Effector CD8-positive, alpha-beta T cell (primary cell): Measurements from ENCODE around the gene THSD4.
"Not testable (repeated sequence)": the region's sequence is repeated elsewhere in the genome, so short reads cannot be mapped to it uniquely, and the experiment has no call there.

Source experiments
- DNase-seq: peaks from one replicate; lab custom pipeline; 2025; lab: John Stamatoyannopoulos, UW

THSD4 gene

GRCh38 chr15:71121442-71121841 is 6.2 kb downstream of the THSD4 start:
- DNase-seq: no peak

GRCh38 chr15:71124937-71125790 is 9.9 kb downstream of the THSD4 start:
- no peak for DNase-seq

- no peak for DNase-seq
These were observed 10.7 kb downstream of the THSD4 start for GRCh38 chr15:71125831-71126450.

- DNase-seq: no peak
These were observed 11.8 kb downstream of the THSD4 start for GRCh38 chr15:71127083-71127482.

GRCh38 chr15:71128159-71128558 is 12.9 kb downstream of the THSD4 start:
- not testable (repeated sequence) for DNase-seq

- DNase-seq: no peak
These were observed 13.8 kb downstream of the THSD4 start for GRCh38 chr15:71128939-71129562.

- no peak for DNase-seq
These were observed 14.4 kb downstream of the THSD4 start for GRCh38 chr15:71129669-71130068.

- DNase-seq: no peak
These were observed 16.5 kb downstream of the THSD4 start for GRCh38 chr15:71131601-71132362.

- no peak for DNase-seq
These were observed 18.6 kb downstream of the THSD4 start for GRCh38 chr15:71133747-71134472.

GRCh38 chr15:71136159-71136783 is 21.0 kb downstream of the THSD4 start:
- DNase-seq: no peak

- no peak for DNase-seq
These were observed 21.7 kb downstream of the THSD4 start for GRCh38 chr15:71136793-71137518.

- DNase-seq: no peak
These were observed 23.2 kb downstream of the THSD4 start for GRCh38 chr15:71138473-71138872.

GRCh38 chr15:71139241-71139640 is 24.0 kb downstream of the THSD4 start:
- DNase-seq: no peak

GRCh38 chr15:71141572-71141971 is 26.3 kb downstream of the THSD4 start:
- no peak for DNase-seq

- no peak for DNase-seq
These were observed 27.5 kb downstream of the THSD4 start for GRCh38 chr15:71142780-71143179.

- no peak for DNase-seq
These were observed 28.4 kb downstream of the THSD4 start for GRCh38 chr15:71143373-71144310.

GRCh38 chr15:71145648-71146047 is 30.4 kb downstream of the THSD4 start:
- DNase-seq: no peak

GRCh38 chr15:71146580-71146982 is 31.3 kb downstream of the THSD4 start:
- DNase-seq: no peak

- no peak for DNase-seq
These were observed 32.8 kb downstream of the THSD4 start for GRCh38 chr15:71148048-71148447.
